ENCODE measurements around the gene SRF.

SRF gene

GRCh38 chr6:43220439-43220951, 49.4 kb downstream of the SRF start:
- H3K79me2 ChIP-seq: no peaks in the 10 kb centered on the region
- no peak overlapping the region for H3K9ac ChIP-seq
- H3K27me3 ChIP-seq (ENCODE audit: control insufficient read depth, insufficient read depth, low read length): no peaks in the 10 kb centered on the region
- no peaks in the 10 kb centered on the region for H3K36me3 ChIP-seq (ENCODE audit: control insufficient read depth, insufficient read depth, low read length)
- no peak overlapping the region for H3K4me2 ChIP-seq (ENCODE audit: low read length)
- no peaks in the 10 kb centered on the region for H3K4me1 ChIP-seq
- no peak for TF ChIP-seq CTCF (IDR thresholded peaks at IDR 0.05)
- H3K9me3 ChIP-seq (ENCODE audit: control insufficient read depth, low read length): no peaks in the 10 kb centered on the region
- H3K4me3 ChIP-seq (ENCODE audit: low read depth, low read length): no peak overlapping the region
- no peak overlapping the region for H3K27ac ChIP-seq
- H2AFZ ChIP-seq: no peak overlapping the region

- Histone ChIP-seq H3K36me3 (ENCODE audit: control insufficient read depth, insufficient read depth, low read length) (no peaks in the 10 kb centered on the region), H3K9me3 (ENCODE audit: control insufficient read depth, low read length) (no peaks in the 10 kb centered on the region), H3K9ac (no peak overlapping the region), H3K4me3 (ENCODE audit: low read depth, low read length) (no peak overlapping the region), H3K79me2 (no peaks in the 10 kb centered on the region), H3K4me2 (ENCODE audit: low read length) (no peak overlapping the region), H2AFZ (no peak overlapping the region), H3K4me1 (no peaks in the 10 kb centered on the region), H3K27ac (no peak overlapping the region), H3K27me3 (ENCODE audit: control insufficient read depth, insufficient read depth, low read length) (no peaks in the 10 kb centered on the region)
- TF ChIP-seq CTCF (IDR thresholded peaks at IDR 0.05): no peak
Measured at GRCh38 chr6:43221046-43221972, 50.2 kb downstream of the SRF start.

GRCh38 chr6:43222418-43223059, 51.5 kb downstream of the SRF start:
- Histone ChIP-seq H3K4me2 (ENCODE audit: low read length) (no peak overlapping the region), H3K27ac (no peak overlapping the region), H3K4me1 (no peaks in the 10 kb centered on the region), H3K79me2 (no peaks in the 10 kb centered on the region), H3K27me3 (ENCODE audit: control insufficient read depth, insufficient read depth, low read length) (no peaks in the 10 kb centered on the region), H3K4me3 (ENCODE audit: low read depth, low read length) (no peak overlapping the region), H3K9me3 (ENCODE audit: control insufficient read depth, low read length) (no peaks in the 10 kb centered on the region), H3K9ac (no peak overlapping the region), H3K36me3 (ENCODE audit: control insufficient read depth, insufficient read depth, low read length) (no peaks in the 10 kb centered on the region), H2AFZ (no peak overlapping the region)
- no peak for TF ChIP-seq CTCF (IDR thresholded peaks at IDR 0.05)

- no peak overlapping the region for H3K9ac ChIP-seq
- no peak for TF ChIP-seq CTCF (IDR thresholded peaks at IDR 0.05)
- H3K9me3 ChIP-seq (ENCODE audit: control insufficient read depth, low read length): no peaks in the 10 kb centered on the region
- no peak overlapping the region for H3K4me3 ChIP-seq (ENCODE audit: low read depth, low read length)
- H2AFZ ChIP-seq: no peak overlapping the region
- no peak overlapping the region for H3K4me2 ChIP-seq (ENCODE audit: low read length)
- H3K36me3 ChIP-seq (ENCODE audit: control insufficient read depth, insufficient read depth, low read length): no peaks in the 10 kb centered on the region
- H3K4me1 ChIP-seq: no peaks in the 10 kb centered on the region
- H3K27me3 ChIP-seq (ENCODE audit: control insufficient read depth, insufficient read depth, low read length): no peaks in the 10 kb centered on the region
- H3K79me2 ChIP-seq: no peaks in the 10 kb centered on the region
- no peak overlapping the region for H3K27ac ChIP-seq
Measured at GRCh38 chr6:43223175-43223574, 52.1 kb downstream of the SRF start.
